Measurements from ENCODE around the gene SH3PXD2A.

SH3PXD2A gene

DNA sequence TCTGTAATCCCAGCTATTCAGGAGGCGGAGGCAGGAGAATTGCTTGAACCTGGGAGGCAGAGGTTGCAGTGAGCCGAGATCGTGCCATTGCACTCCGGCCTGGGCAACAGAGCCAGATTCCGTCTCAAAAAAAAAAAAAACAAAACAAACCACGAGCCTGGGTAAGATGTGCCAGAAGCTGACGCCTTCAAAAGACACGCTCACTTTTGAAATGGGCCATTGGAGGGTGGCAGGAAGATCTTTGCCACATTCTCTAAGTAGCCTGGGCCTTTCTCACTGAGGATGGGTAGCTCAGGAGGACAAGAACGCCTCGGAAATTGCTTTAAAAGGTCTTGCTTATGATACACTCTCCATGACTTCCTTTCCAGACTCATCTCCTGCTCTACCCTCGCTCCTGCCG lies 172.7 kb downstream of the SH3PXD2A start:
- TF ChIP-seq CTCF (IDR thresholded peaks at IDR 0.05), result no peak
- H3K27ac ChIP-seq, result no peak overlapping the region
- no peak for DNase-seq (ENCODE audit: low spot score)
- no peak overlapping the region for H3K4me3 ChIP-seq

GRCh38 chr10:103681617-103682399 lies 173.6 kb downstream of the SH3PXD2A start:
- no peak overlapping the region for H3K4me3 ChIP-seq
- TF ChIP-seq CTCF (IDR thresholded peaks at IDR 0.05), result no peak
- DNase-seq (ENCODE audit: low spot score), result no peak
- no peak overlapping the region for H3K27ac ChIP-seq

DNA sequence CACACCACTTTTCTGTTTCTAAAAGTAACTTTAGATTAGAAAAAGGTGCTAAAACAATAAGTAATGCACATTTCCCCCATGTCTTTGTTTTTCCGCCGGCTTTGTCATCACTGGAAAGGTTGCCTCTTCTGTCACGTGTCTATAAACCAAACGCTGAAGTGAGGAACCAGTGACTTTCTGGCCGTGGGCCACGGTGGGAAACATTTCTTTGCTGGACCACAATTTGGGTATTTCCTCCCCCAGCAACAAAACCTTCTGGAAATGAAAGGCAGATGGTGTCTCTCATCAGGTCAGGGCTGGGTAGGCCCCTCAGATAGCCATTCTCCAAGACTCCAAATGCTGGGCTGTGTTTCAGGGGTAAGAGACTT lies 174.5 kb downstream of the SH3PXD2A start:
- no peak overlapping the region for H3K27ac ChIP-seq
- no peak for DNase-seq (ENCODE audit: low spot score)
- TF ChIP-seq CTCF (IDR thresholded peaks at IDR 0.05), result no peak
- H3K4me3 ChIP-seq, result no peak overlapping the region

GRCh38 chr10:103679096-103679790 lies 176.1 kb downstream of the SH3PXD2A start:
- DNase-seq (ENCODE audit: low spot score), result no peak
- Histone ChIP-seq H3K27ac (peak overlapping the region in 1 of 2 donors; percentile 79), H3K4me3 (no peak overlapping the region)
- TF ChIP-seq CTCF (IDR thresholded peaks at IDR 0.05), result no peak

DNA sequence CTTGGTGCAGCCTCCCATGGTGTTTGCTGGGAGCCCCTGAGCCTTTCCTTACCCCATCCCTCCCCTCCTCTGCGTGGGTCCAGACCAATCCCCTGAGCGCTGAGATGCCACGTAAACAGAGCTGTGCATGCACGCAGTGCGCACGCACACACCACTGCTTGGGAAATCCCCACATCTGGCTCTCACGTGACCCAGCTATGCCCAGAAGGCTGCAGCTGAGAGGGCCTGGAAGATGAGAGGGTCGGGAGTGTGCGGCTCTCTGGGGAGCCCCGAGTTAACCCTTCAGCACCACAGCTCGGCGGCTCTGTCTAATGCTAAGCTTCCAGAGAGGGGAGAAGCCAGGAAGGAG lies 177.2 kb downstream of the SH3PXD2A start:
- TF ChIP-seq CTCF (IDR thresholded peaks at IDR 0.05), result no peak
- peak overlapping the region; percentile 24 for H3K4me3 ChIP-seq
- peak overlapping the region in 1 of 2 donors; percentile 79 for H3K27ac ChIP-seq
- no peak for DNase-seq (ENCODE audit: low spot score)

GRCh38 chr10:103677486-103678177 lies 177.7 kb downstream of the SH3PXD2A start:
- peak overlapping the region; percentile 27 to 79 for H3K27ac ChIP-seq
- no peak for TF ChIP-seq CTCF (IDR thresholded peaks at IDR 0.05)
- H3K4me3 ChIP-seq, result peak overlapping the region; percentile 24
- DNase-seq (ENCODE audit: low spot score), result no peak
